Measurements from ENCODE around the gene MDFIC2. TPM values are rescaled to one million over a fixed set of nuclear protein-coding genes. Genes with fewer than 3 reads are reported as not detected.

The MDFIC2 gene
- total and polyA plus RNA-seq, 2 of the 13 experiments (the other 11 are each of a cell fraction or from before 2014, with no cell fraction given), result not detected

GRCh38 chr3:70245746-70246525 is 66.5 kb downstream of the MDFIC2 start:
- ChIA-PET CTCF (ENCODE audit: low intra/inter-chr PET ratio, low total read pairs) (no interaction called here), POLR2A (no interaction called here)
- Histone ChIP-seq H3K4me2 (ENCODE audit: low read depth, low read length) (no peak overlapping the region), H3K9ac (ENCODE audit: insufficient read depth, low read depth, low read length) (no peak overlapping the region), H4K20me1 (ENCODE audit: insufficient read depth, low read length) (no peaks in the 10 kb centered on the region), H3K27me3 (ENCODE audit: control insufficient read depth in 1 of 2, insufficient read depth in 2 of 2, low read length in 2 of 2) (no peaks in the 10 kb centered on the region), H2AFZ (ENCODE audit: low read length) (no peak overlapping the region), H3K79me2 (ENCODE audit: insufficient read depth, low read length) (no peaks in the 10 kb centered on the region), H3K4me1 (ENCODE audit: insufficient read depth, low read length) (no peaks in the 10 kb centered on the region), H3K36me3 (replicated peaks in 1 of 2; ENCODE audit: control insufficient read depth in 1 of 2, insufficient read depth in 2 of 2, low read length in 2 of 2) (no peaks in the 10 kb centered on the region), H3K27ac (ENCODE audit: extremely low read length, insufficient read depth, low read length) (no peak overlapping the region), H3K9me3 (ENCODE audit: low read length) (no peaks in the 10 kb centered on the region), H3K4me3 (replicated peaks in 1 of 3; ENCODE audit: insufficient read depth in 1 of 3, low read depth in 2 of 3, low read length in 3 of 3) (no peak overlapping the region)
- BruUV-seq (replicated peaks), result no TSS peak
- DNase-seq (ENCODE audit: low spot score) (no peak), ATAC-seq (no peak), FAIRE-seq (no peak)
- in situ Hi-C loops (cut with HindIII; ENCODE audit: extremely low pct_ligation_motif_present, low pct_unique_long_range_greater_than_20kb), result no loop called here
- intact Hi-C loops (cut with micrococcal nuclease; ENCODE audit: unreplicated experiment), result no loop called here
- WGBS (ENCODE audit: low lambda C conversion rate), result 12% methylated on average over 4 of the region's 4 CpGs
- TF ChIP-seq MAZ (IDR thresholded peaks at IDR 0.05; ENCODE audit: borderline replicate concordance, low read depth, low read length) (no peak), MAZ (CRISPR knock-in tag; IDR thresholded peaks at IDR 0.05; ENCODE audit: low read depth) (no peak), ZNF441 (CRISPR knock-in tag; IDR thresholded peaks at IDR 0.05; ENCODE audit: borderline replicate concordance) (no peak), ZNF468 (CRISPR knock-in tag; IDR thresholded peaks at IDR 0.05) (no peak), SIX1 (CRISPR knock-in tag; IDR thresholded peaks at IDR 0.05; ENCODE audit: borderline replicate concordance) (no peak), NFE2 (CRISPR knock-in tag; IDR thresholded peaks at IDR 0.05) (no peak), ISX (CRISPR knock-in tag; conservative IDR thresholded peaks at IDR 0.05) (no peak), BRCA1 (CRISPR knock-in tag; IDR thresholded peaks at IDR 0.05) (no peak), TARDBP (CRISPR knock-in tag; IDR thresholded peaks at IDR 0.05) (no peak), CEBPZ (IDR thresholded peaks at IDR 0.05; ENCODE audit: low read length) (no peak), ATF7 (IDR thresholded peaks at IDR 0.05) (no peak), ATF7 (CRISPR knock-in tag; IDR thresholded peaks at IDR 0.05) (no peak), UBTF (CRISPR knock-in tag; IDR thresholded peaks at IDR 0.05) (no peak)
